Stimulated activated CD4-positive, alpha-beta T cell treated with anti-CD3 and anti-CD28 coated beads, Interleukin-2, amount 100 ng/mL, for 48 hours (primary cell): Measurements from ENCODE around the gene EPG5.
"Not testable (repeated sequence)": the region's sequence is repeated elsewhere in the genome, so short reads cannot be mapped to it uniquely, and the experiment has no call there.

Source experiments
- DNase-seq, 2 donors: peaks; one replicate each; pipeline ENCODE4 v3.0.0-alpha.2; 2020

Gene EPG5, protein sequence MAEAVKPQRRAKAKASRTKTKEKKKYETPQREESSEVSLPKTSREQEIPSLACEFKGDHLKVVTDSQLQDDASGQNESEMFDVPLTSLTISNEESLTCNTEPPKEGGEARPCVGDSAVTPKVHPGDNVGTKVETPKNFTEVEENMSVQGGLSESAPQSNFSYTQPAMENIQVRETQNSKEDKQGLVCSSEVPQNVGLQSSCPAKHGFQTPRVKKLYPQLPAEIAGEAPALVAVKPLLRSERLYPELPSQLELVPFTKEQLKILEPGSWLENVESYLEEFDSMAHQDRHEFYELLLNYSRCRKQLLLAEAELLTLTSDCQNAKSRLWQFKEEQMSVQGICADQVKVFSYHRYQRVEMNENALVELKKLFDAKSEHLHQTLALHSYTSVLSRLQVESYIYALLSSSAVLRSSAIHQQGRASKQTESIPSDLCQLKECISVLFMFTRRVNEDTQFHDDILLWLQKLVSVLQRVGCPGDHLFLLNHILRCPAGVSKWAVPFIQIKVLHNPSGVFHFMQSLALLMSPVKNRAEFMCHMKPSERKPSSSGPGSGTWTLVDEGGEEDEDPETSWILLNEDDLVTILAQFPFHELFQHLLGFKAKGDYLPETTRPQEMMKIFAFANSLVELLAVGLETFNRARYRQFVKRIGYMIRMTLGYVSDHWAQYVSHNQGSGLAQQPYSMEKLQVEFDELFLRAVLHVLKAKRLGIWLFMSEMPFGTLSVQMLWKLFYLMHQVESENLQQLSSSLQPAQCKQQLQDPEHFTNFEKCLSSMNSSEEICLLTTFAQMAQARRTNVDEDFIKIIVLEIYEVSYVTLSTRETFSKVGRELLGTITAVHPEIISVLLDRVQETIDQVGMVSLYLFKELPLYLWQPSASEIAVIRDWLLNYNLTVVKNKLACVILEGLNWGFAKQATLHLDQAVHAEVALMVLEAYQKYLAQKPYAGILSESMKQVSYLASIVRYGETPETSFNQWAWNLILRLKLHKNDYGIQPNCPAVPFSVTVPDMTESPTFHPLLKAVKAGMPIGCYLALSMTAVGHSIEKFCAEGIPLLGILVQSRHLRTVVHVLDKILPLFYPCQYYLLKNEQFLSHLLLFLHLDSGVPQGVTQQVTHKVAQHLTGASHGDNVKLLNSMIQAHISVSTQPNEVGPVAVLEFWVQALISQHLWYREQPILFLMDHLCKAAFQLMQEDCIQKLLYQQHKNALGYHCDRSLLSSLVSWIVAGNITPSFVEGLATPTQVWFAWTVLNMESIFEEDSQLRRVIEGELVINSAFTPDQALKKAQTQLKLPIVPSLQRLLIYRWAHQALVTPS (N-terminal part only)

GRCh38 chr18:45967007-45967706, at the start of gene EPG5:
TSS of gene EPG5 (minus strand) at chr18:45967329. CDS start at chr18:45967239, 90 bp downstream.
- peak; percentile 86 to 91 for DNase-seq

- no peak for DNase-seq
Measured at GRCh38 chr18:46013484-46014189, 46.5 kb upstream of the EPG5 start.

- DNase-seq, result no peak
Measured at GRCh38 chr18:46010676-46011075, 43.5 kb upstream of the EPG5 start.

GRCh38 chr18:46010050-46010449, 42.9 kb upstream of the EPG5 start:
- DNase-seq, result no peak

- no peak for DNase-seq
Measured at GRCh38 chr18:46009125-46009840, 42.2 kb upstream of the EPG5 start.

DNA sequence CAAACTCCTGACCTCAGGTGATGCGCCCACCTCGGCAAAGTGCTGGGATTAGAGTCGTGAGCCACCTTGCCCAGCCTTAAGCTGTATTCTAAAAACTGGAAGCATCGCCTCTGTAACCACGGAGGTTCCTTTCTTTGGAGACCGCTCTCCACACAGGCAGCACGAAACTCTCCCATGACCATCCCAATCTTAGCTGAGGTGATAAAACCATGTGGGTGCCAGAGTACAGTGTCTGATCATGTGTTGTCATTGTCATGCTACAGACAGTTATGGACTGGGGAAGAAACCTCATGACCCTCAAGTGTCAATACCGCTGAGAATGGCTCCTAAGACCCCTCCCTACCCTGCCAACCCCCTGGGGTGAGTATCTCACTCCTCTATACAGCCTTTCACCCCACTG, 41.4 kb upstream of the EPG5 start:
- DNase-seq, result no peak

DNA sequence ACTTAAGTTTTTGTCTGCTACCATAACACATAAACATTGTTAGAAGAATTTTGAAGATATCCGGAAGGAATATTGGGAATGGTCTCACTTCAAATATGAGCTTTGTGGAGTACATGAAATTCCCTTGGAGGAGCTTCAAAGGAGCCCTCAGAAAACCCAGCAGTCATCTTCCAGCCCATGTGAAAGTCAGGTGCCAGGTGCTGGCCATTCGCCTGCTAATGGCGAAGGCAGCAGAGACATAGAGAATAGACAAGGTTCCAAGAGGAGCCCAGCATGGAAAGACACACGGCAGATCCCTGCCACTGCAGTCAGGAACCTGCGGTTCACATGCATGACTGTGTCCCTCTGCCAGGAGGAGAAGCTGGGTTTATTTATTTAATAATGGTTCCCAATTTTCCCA, 40.0 kb upstream of the EPG5 start:
- DNase-seq, result no peak

GRCh38 chr18:46002934-46003333, 35.8 kb upstream of the EPG5 start:
- no peak for DNase-seq

GRCh38 chr18:46001892-46002291, 34.8 kb upstream of the EPG5 start:
- DNase-seq, result no peak

DNA sequence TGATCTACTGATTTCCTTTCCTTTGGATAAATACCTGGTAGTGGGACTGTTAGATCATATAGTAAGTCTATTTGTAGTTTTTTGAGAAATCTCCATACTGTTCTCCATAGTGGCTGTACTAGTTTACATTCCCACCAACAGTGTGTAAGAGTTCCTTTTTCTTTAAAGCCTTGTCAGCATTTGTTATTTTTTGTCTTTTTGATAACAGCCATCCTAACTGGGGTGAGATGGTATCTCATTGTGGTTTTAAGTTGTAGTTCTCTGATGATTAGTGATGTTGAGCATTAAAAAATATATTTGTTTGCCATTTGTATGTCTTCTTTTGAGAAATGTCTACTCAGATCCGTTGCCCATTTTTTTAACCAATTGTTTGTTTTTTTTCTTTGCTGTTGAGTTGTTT, 33.9 kb upstream of the EPG5 start:
- DNase-seq, result no peak

DNA sequence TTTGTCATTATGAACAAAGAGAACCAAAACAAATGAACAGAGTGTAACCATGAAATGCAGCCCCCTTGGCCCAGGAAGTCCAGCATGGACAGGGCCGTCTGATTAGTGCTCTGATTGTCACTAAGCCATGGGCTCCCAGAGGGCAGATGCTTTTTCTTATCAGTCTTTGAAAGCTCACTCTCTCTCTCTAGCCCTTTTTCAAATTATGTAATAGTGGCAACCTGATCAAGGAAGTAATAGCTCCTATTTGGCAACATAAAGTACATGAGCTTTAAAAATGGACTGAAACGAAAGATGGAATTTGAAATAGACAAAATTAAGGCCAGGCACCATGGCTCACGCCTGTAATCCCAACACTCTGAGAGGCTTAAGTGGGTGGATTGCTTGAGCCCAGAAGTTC, 32.4 kb upstream of the EPG5 start:
- DNase-seq, result no peak

DNA sequence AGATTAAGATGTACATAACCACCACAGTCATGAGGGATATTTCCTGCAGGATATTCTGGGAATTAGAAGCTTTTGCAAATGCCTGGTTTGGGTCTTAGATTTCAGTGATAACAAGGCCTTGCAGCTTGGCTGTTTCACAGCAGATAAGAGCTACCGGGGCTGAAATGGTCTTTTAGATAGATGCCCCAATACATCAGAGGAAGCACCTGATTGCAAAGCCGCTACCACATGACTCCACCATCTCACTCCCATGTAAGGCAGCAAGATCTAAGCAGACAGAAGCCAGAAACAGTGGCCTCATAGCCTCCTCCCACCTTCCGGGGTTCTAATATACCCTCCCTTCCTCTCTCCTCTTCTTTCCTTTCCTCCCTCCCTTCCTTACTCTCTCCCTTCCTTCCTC, 31.1 kb upstream of the EPG5 start:
- no peak for DNase-seq

- DNase-seq, result peak; percentile 16 to 25
Measured at GRCh38 chr18:45997700-45998151, 30.6 kb upstream of the EPG5 start.

- DNase-seq, result no peak
Measured at GRCh38 chr18:45995461-45995860, 28.3 kb upstream of the EPG5 start.

DNA sequence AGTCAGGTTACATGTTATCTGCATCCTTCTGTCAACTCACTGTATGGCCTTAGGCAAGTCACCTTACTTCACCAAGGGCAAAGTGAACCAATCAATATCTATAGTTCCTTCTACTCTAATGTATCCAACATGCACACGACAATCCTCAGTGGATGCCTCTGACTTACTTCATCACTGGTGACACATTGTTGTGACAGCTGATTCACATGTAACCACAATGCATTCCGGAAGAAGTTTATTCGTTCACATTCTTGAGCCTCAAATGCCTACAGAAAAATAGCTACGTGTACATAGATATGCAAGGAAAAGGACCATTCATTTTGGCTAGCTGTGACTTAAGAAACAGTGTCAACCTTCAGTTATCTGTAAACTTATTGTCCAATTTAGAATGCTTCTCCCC, 26.3 kb upstream of the EPG5 start:
- DNase-seq, result no peak

DNA sequence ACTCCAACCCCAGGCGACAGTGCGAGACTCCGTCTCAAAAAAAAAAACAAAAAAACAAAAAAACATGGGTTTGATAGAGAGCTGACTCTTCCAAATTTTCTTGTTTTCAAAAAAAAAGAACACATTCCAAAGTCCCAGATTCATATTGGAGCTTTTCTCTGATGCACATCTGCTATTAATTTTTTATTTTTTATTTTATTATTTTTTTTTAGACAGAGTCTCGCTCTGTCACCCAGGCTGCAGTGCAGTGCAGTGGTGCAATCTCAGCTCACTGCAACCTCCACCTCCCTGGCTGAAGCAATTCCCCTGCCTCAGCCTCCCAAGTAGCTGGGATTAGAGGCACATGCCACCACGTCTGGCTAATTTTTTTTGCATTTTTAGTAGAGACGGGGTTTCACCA, 25.4 kb upstream of the EPG5 start:
- not testable (repeated sequence) for DNase-seq

DNA sequence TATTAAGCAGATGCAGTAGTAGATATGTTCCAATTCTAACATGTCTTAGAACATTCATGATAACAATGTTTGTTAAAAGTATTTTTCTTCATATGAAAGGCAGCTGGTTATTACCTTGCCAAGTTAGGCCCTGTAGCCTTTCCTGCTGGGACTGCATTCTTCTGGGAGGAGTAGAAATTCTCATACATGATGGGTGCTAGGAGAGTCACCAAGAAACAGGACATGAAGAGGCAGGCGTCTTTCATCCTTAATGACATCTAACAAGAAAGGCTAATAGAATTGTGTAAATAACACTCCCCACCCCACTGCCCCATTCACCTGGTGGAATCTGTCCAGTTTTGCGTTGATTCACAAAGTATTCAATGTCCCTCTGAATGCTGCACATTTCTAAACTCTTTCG, 24.7 kb upstream of the EPG5 start:
- no peak for DNase-seq

GRCh38 chr18:45984546-45985235, 17.6 kb upstream of the EPG5 start:
- no peak for DNase-seq

DNA sequence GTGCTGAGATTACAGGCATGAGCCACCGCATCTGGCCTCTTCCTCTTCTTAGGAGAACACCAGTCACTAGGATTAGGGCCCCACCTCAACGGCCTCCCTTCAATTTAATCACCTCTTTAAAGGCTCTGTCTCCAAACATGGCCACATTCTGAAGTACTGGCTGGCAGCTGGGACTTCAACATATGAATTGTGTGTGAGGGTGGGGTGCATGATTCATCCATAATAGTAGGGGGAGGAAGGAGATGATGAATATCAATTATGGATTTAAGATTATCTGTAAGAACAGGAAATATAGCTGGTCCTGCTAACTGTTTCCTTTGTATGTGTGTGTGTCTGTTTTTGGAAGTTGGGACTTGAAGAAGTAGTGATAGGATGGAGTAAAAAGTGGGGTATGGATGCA, 14.7 kb upstream of the EPG5 start:
- no peak for DNase-seq

DNA sequence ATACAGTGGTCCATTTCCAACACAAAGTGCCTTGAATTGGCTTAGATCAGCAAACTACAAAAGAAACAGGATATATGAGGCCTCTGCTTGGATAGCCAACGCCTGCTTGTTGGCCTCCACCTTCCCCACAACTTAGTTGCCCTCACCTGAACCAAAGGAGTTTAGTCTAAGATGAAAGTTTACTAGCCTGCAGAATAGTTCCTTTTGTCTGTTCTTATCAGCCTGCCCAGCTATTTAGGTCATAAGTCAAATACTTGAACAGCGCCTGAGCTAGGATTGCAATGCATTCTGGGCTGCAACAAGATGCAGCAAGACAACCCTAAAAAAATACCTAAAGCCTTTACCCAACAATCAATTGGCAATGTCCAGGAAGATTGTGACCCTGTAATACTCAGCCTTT, 13.1 kb upstream of the EPG5 start:
- no peak for DNase-seq
